Neural progenitor cell (in vitro differentiated cells): ENCODE results near the gene IGSF3.

Experiments
- CTCF ChIP-seq: fragments of 200-600 bp; sonication (generic); IDR thresholded peaks from 2 replicates; pipeline ENCODE4 v1.5.1; 2017; ENCODE audit warnings: antibody characterized with exemption, mild to moderate bottlenecking
- EZH2 ChIP-seq: fragments of 200-600 bp; sonication (generic); IDR thresholded peaks from 2 replicates; pipeline ENCODE4 v1.6.1; 2017; ENCODE audit warnings: antibody characterized with exemption, mild to moderate bottlenecking, moderate library complexity
- EZH2phosphoT487 ChIP-seq: fragments of 200-600 bp; sonication (generic); IDR thresholded peaks from 2 replicates; pipeline ENCODE4 v1.6.1; 2017; ENCODE audit warnings: antibody characterized with exemption

GRCh38 chr1:116713474-116713873, 45.9 kb upstream of the IGSF3 start:
- TF ChIP-seq EZH2 (no peak), CTCF (no peak), EZH2phosphoT487 (no peak)
